ENCODE data around the gene TRIM26. TPM values are rescaled to one million over a fixed set of nuclear protein-coding genes. Genes with fewer than 3 reads are reported as not detected.

TRIM26 gene
- total RNA-seq, 1 experiment from 2014 or later, result 44.8 TPM

- H3K27ac ChIP-seq (ENCODE audit: low read length), result no peak within 1 kb of the TSS
Measured at GRCh38 chr6:30163090-30163917, 49.9 kb downstream of the TRIM26 start, which contains the start of gene TRIM15. TRIM15 (plus strand) TSS chr6:30163546; CDS start chr6:30163685, 139 bp downstream.

More at GRCh38 chr6:30163090-30163917, 49.9 kb downstream of the TRIM26 start, which contains the start of gene TRIM15:
- BruUV-seq (replicated peaks), result no TSS peak
- ATAC-seq (peak; percentile 73), DNase-seq (ENCODE audit: low read depth, low spot score) (no peak)
- Histone ChIP-seq H3K36me3 (ENCODE audit: control insufficient read depth, insufficient read depth, low read length) (no peaks in the 10 kb centered on the region), H3K4me1 (ENCODE audit: control insufficient read depth, insufficient read depth, low read length) (no peaks in the 10 kb centered on the region), H3K9me3 (ENCODE audit: control insufficient read depth, insufficient read depth, low read depth, low read length) (no peaks in the 10 kb centered on the region), H3K27me3 (ENCODE audit: control insufficient read depth, insufficient read depth, low read length) (peaks cover 13% of the 10 kb centered on the region), H3K4me3 (ENCODE audit: low read depth in 2 of 2, low read length in 2 of 2) (peak within 1 kb of the TSS; percentile 29 to 52)
- intact Hi-C loops (cut with micrococcal nuclease; ENCODE audit: unreplicated experiment), result no loop called here
- TF ChIP-seq TCF7L2 (IDR thresholded peaks at IDR 0.05; ENCODE audit: low read depth, low read length) (no peak), SIN3A (IDR thresholded peaks at IDR 0.05; ENCODE audit: borderline replicate concordance, insufficient read depth, low read depth, low read length) (no peak), REST (IDR thresholded peaks at IDR 0.05; ENCODE audit: insufficient read depth in 1 of 2, low read depth in 2 of 2, low read length in 1 of 2) (no peak), CTCF (IDR thresholded peaks at IDR 0.05) (no peak), POLR2AphosphoS5 (IDR thresholded peaks at IDR 0.05; ENCODE audit: low read depth, low read length) (no peak)
- in situ Hi-C loops (cut with HindIII; ENCODE audit: low pct_unique_long_range_greater_than_20kb, low sequenced_read_pairs), result no loop called here
- POLR2A ChIA-PET, result no interaction called here
- CTCF ChIA-PET, result no interaction called here

Measured in Panc1 (cell line).